KOPT-K1 (cell line): ENCODE results near the gene ADIRF.
"Not testable (repeated sequence)": the region's sequence is repeated elsewhere in the genome, so short reads cannot be mapped to it uniquely, and the experiment has no call there.

Experiments
- H3K27ac ChIP-seq: fragments of 200-600 bp; sonication (generic); 2 replicates; pipeline ENCODE4 v1.5.1; 2016; ENCODE audit warnings: antibody characterized with exemption, mild to moderate bottlenecking, low read depth, low read length; ENCODE audit not compliant: poor library complexity, severe bottlenecking
- H3K36me3 ChIP-seq: fragments of 200-600 bp; sonication (generic); 2 replicates; pipeline ENCODE4 v1.5.1; 2017; ENCODE audit warnings: antibody characterized with exemption, mild to moderate bottlenecking, low read length, moderate library complexity; ENCODE audit not compliant: insufficient read depth
- H3K9me3 ChIP-seq: fragments of 200-600 bp; sonication (generic); 2 replicates; pipeline ENCODE4 v1.5.1; 2017; ENCODE audit warnings: antibody characterized with exemption, low read length, mild to moderate bottlenecking; ENCODE audit not compliant: insufficient read depth, poor library complexity, severe bottlenecking

ADIRF gene

DNA sequence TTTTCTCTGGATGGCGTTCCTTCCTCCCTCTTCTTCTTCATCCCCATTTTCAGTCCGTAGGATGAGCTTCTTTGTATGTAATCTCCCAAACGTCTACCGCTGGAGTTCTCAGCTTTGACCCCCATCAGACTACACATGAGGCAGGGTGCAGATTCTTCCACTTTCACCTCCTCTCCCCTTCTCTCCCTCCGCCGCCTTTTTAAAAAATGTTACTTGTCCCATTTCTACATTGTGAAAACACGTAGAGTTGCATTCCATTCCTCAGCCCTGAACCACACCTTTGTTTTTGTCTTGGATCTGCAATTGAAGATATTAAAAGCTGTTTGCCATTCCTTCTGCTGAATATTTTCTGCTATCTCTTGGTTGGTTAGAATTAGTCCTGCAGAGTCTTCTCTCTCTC lies 6.2 kb downstream of the ADIRF start:
- Histone ChIP-seq H3K9me3 (no peaks in the 10 kb centered on the region), H3K36me3 (no peaks in the 10 kb centered on the region), H3K27ac (no peak overlapping the region)

DNA sequence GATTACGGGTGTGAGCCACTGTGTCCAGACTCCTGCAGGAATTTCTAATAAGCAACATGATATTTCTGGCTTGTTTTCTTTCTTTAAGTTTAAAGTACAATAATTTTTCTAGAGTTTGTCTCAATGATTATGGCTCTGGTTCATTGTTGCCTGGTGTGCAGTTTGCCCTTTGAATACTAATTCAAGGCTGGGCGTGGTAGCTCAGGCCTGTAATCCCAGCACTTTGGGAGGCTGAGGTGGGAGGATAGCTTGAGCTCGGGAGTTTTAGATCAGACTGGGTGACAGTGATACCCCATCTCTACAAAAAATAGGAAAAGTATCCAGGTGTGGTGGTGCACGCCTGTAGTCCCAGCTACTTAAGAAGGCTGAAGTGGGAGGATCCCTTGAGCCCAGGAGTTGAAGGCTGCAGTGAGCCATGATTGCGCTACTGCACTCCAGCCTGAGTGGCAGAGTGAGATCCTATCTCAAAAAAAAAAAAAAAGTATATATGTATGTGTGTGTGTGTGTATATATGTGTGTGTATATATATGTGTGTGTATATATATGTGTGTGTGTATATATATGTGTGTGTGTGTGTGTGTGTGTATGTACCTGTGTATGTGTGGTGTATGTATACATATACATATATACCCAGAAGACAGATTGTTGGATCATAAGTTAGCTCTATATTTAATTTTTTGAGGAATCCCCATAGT lies 8.2 kb downstream of the ADIRF start:
- H3K36me3 ChIP-seq, result no peaks in the 10 kb centered on the region
- no peaks in the 10 kb centered on the region for H3K9me3 ChIP-seq
- H3K27ac ChIP-seq, result no peak overlapping the region

DNA sequence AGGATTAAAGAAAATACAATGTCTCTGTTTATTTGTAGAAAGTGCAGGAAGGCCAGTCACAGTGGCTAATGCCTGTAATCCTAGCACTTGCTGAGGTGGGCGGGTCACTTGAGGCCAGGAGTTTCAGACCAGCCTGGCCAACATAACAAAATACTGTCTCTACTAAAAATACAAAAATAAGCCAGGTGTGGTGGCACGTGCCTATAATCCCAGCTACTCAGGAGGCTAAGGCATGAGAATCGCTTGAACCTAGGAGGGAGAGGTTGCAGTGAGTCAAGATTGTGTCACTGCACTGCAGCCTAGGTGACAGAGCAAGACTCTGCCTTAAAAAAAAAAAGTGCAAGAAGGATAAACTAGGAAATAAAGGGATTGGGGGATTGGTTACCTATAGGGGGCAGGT lies 10.2 kb downstream of the ADIRF start:
- H3K27ac ChIP-seq, result not testable (repeated sequence)

DNA sequence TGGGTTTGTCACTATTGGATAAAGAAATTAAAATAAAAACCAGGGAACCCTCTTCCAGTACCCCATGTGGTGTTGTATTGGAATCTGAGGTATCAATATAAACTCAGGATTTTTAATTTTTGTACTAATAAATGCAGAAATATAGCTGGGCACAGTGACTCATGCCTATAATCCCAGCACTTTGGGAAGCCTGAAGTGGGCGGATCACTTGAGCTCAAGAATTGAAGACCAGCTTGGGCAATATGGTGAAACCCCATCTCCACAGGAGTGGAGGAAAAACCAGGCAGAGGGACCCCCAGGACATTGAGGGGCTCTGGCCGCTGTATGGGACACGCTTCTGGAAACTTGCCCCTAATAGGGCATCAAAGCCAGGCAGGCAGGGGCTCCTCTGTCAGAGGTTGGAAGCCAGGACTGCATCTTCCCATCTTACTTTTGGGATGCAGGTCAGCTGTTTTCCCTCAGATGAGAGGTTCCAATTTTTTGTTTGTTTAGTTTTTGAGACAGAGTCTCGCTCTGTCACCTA lies 11.1 kb downstream of the ADIRF start:
- H3K36me3 ChIP-seq, result no peaks in the 10 kb centered on the region
- H3K9me3 ChIP-seq, result no peaks in the 10 kb centered on the region
- no peak overlapping the region for H3K27ac ChIP-seq

More for the DNA sequence above, 10.2 kb downstream of the ADIRF start:
- H3K9me3 ChIP-seq, H3K36me3 ChIP-seq: not testable (repeated sequence)

DNA sequence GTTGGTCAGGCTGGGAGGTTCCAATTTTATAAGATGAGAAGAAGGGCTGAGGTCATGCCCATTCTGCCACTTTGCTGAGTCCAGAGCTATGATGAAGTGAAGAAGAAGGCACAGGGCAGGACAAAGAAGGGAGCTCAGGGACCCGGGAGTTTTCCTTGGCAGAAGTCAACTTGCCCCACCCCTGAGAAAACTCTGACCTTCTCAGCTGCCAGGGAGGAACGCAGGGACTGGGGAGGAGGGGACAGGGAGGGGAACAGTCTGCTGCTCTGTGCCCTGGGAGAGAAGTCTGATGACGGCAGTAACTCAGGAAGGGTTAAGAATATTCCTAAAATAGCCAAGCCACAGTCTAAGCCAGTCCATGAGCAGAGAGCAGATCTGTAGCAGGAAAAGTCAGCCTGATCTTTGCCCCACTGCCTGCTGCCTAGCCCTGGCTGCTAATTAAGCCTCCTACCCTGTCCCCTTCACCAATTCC lies 11.7 kb downstream of the ADIRF start:
- H3K27ac ChIP-seq, result no peak overlapping the region
- H3K36me3 ChIP-seq, result no peaks in the 10 kb centered on the region
- no peaks in the 10 kb centered on the region for H3K9me3 ChIP-seq

DNA sequence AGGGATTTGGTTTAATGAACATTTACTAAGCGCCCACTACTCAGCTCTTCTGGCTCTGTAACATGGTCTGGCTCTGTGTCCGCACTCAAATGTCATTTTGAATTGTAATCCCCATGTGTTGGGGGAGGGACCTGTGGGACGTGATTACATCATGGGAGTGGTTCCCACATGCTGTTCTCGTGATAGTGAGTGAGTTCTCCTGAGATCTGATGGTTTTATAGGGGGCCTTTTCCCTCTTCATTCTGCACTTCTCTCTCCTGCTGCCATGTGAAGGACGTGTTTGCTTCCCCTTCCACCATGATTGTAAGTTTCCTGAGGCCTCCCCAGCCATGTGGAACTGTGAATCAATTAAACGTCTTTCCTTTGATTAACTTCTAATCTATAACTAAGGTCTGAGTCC lies 12.7 kb downstream of the ADIRF start:
- not testable (repeated sequence) for H3K27ac ChIP-seq, H3K9me3 ChIP-seq

DNA sequence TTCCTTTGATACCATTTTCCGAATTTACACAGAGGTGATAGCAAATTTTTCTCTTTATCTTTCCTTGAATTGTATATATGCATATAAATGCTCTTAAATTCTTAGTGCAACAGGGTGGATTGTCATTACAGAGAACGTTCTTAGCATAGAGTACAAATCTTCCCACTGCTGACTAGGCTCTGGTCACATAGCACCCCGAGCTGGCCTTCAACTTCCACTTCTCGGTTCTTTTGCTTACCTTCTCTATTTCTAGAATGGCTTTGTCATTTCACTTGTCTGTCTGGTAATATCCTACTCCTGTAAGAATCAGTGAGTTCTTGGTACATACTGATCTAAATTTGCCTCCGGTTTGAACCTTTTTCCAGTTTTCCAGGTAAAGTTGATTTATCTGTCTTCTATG lies 13.4 kb downstream of the ADIRF start:
- Histone ChIP-seq H3K36me3 (no peaks in the 10 kb centered on the region), H3K9me3 (no peaks in the 10 kb centered on the region), H3K27ac (no peak overlapping the region)

More for the DNA sequence above, 12.7 kb downstream of the ADIRF start:
- not testable (repeated sequence) for H3K36me3 ChIP-seq

DNA sequence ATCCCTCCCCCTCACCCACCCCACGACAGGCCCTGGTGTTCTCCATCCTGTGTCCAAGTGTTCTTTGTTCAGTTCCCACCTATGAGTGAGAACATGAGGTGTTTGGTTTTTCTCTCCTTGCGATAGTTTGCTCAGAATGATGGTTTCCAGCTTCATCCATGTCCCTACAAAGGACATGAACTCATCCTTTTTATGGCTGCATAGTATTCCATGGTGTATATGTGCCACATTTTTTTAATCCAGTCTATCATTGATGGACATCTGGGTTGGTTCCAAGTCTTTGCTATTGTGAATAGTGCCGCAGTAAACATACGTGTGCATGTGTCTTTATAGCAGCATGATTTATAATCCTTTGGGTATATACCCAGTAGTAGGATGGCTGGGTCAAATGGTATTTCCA lies 16.2 kb downstream of the ADIRF start:
- not testable (repeated sequence) for H3K36me3 ChIP-seq, H3K27ac ChIP-seq, H3K9me3 ChIP-seq

DNA sequence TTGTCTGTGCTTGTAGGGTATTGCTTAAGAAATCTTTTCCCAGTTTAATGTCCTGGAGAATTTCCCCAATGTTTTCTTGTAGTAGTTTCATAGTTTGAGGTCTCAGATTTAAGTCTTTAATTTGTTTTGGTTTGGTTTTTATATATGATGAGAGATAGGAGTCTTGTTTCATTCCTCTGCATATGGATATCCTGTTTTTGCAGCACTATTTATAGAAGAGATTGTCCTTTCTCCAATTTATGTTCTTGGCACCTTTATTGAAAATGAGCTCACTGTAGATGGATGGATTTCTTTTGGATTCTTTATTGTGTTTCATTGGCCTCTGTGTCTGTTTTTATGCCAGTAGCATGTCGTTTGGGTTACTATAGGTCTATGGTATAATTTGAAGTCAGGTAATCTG lies 20.2 kb downstream of the ADIRF start:
- H3K27ac ChIP-seq, result no peak overlapping the region

DNA sequence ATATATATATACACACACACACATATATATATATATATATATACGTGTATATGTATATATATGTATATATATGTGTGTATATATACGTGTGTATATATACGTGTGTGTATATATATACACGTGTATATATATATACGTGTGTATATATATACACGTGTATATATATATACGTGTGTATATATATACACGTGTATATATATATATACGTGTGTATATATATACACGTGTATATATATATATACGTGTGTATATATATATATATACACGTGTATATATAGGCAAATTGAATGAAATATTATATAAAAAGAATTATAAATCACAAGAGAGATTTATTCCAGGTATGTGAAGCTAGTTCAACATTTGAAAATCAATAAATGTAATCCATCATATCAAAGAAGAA lies 23.1 kb downstream of the ADIRF start:
- H3K27ac ChIP-seq, H3K36me3 ChIP-seq, H3K9me3 ChIP-seq: not testable (repeated sequence)

More for the DNA sequence above, 20.2 kb downstream of the ADIRF start:
- no peaks in the 10 kb centered on the region for H3K36me3 ChIP-seq
- no peaks in the 10 kb centered on the region for H3K9me3 ChIP-seq

DNA sequence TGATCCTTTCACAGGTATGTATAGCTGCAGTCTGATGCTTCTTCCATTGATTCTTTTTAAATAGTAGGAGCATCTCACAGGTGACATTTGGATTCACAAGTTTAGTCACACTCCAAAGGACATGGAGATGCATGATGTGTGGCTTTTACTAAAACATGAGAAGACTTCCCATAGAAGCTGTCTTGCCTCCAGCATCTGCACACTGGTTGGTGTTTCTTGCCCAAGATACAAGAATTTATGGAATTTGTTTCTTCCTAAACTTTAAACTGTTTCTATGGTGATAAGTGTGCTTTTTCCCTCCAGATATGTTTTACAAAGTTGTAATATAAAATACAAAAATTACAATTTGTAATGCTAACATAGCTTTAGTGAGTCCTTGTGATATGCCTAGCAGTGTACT lies 24.2 kb downstream of the ADIRF start:
- Histone ChIP-seq H3K27ac (no peak overlapping the region), H3K9me3 (no peaks in the 10 kb centered on the region), H3K36me3 (no peaks in the 10 kb centered on the region)

DNA sequence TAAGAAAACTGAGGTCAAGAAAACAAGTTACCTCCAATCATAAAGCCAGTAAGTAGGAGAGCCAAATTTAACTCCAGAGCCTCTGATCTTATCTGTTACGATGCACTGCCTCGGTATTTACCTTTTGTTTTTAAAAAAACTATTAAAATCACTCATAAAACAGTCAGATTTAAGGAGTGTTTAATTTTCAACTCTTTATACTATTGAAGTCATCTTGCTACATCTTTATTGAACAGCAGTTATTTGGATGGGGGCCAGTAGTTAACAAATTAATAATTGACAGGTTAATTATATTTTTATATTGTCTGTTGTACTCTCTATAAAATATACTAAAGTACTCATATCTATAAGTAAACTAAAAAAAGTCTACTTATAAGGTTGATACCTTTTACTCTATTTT lies 24.6 kb downstream of the ADIRF start:
- Histone ChIP-seq H3K9me3 (no peaks in the 10 kb centered on the region), H3K36me3 (no peaks in the 10 kb centered on the region), H3K27ac (no peak overlapping the region)

DNA sequence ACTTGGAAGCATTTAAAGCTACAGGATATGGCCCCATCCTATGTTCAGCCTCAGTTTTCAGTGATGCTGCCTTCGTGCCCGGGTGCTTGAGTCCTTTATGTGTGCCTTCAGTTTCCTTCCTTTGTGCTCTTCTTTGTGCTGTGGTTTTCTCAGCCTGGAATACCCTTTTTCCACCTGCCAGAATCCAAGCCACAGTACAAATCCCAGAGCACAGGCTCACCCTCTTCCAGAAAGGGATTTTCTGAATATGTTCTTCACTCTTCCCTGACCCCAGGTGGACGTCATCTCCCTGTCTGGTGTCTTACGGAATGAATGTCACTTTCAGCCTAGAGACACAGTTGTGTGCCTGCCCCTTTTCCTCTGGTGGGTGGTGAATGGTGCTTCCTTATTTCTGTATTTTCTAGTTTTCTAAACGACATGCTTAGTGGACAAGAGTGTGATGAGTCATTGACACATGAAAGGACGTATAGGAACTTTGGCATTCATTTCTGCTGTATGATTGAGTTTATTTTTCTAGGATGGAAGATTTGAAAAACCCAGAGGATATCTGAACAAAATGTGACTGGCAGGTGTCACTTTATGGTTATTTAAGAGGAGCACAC lies 31.6 kb downstream of the ADIRF start:
- not testable (repeated sequence) for H3K9me3 ChIP-seq, H3K36me3 ChIP-seq, H3K27ac ChIP-seq

DNA sequence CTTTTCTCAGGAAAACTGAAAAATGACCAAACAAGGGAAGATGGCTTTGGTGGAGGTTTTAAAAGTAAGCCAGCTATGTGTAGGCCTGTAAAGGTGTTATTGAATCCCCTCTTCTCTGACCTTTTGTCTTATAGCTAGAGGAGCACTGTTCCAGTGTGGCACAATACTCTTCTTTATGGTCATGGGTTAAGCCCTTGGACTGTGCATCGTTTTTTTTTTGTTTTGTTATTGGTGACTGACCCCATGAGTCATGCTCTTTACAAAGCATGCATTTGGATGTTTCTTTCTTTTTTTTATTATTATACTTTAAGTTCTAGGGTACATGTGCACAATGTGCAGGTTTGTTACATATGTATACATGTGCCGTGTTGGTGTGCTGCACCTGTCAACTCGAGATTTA lies 32.2 kb downstream of the ADIRF start:
- Histone ChIP-seq H3K27ac (no peak overlapping the region), H3K9me3 (no peaks in the 10 kb centered on the region), H3K36me3 (no peaks in the 10 kb centered on the region)

DNA sequence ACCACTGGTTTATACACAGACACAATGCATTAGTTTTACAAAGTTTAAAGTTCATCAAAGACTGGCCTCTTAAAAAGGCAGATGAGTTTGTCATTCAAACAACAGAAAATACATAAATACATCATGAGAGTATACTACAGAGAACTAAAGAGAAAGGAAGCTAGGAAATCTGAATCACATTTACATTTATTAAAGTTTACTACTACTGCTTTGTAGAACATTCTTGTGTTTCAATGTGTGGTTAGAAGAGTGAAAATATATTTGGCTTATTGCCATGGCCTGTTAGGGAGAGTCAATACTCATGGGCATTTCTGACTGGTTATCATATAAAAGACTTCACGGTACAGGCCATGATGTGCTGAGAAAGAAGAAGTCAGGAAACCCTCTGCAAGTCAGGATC lies 38.8 kb downstream of the ADIRF start:
- not testable (repeated sequence) for H3K27ac ChIP-seq, H3K36me3 ChIP-seq, H3K9me3 ChIP-seq

DNA sequence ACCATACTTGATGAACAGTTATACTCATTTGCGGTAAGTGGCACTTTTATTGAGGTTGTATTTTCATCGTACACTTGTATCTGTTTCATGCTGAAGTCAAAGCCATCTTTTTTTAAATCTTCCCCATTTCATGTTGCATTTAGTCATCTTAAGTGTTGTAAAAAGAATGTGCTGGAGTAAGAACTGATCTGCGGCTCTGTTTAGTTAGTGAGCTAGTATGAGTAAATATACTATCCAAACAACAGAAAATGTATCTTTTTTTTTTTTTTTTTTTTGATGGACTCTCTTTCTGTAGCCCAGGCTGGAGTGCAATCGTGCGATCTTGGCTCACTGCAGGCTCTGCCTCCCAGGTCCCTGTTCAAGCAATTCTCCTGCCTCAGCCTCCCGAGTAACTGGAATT lies 39.4 kb downstream of the ADIRF start:
- not testable (repeated sequence) for H3K36me3 ChIP-seq

More for the DNA sequence above, 39.4 kb downstream of the ADIRF start:
- not testable (repeated sequence) for H3K9me3 ChIP-seq, H3K27ac ChIP-seq
